ENCODE results near the gene CFAP46. TPM values are rescaled to one million over a fixed set of nuclear protein-coding genes. Genes with fewer than 3 reads are reported as not detected.

Gene CFAP46
- total RNA-seq, 1 donor from 2014 or later = 10.9 TPM

GRCh38 chr10:132834891-132835847, 107.2 kb downstream of the CFAP46 start:
- Mint-ChIP-seq H3K4me1 (ENCODE audit: unreplicated experiment) (peaks cover 3% of the 10 kb centered on the region), H3K27ac (no peak overlapping the region), H3K27me3 (peaks cover 48% of the 10 kb centered on the region), H3K9me3 (no peaks in the 10 kb centered on the region), H3K4me3 (no peak overlapping the region), H3K36me3 (no peaks in the 10 kb centered on the region)
- peak; percentile 53 for DNase-seq (ENCODE audit: extremely low spot score, unreplicated experiment)
- TF ChIP-seq CTCF (conservative IDR thresholded peaks at IDR 0.05) = no peak

DNA sequence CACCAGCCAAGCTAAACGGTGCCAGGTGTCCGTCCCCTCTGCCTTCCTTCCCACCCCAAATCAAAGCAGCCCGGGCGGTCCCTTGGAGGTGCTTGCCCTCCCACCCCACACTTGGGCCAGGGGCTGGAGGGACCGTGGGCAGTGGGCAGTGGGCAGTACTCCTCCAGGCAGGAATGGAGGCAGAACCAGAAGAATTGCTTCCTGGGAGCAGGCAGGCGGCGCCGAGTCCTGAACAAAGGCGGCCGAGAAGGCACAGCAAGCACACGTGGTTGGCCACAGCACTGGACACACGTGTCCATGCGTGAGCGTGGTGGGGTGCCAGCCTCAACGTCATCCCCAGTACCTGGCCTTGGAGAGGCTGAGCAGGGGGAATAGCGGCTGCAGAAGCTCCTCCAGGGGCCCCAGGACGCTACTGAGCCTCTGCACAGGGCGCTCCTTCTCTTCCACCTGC, 108.0 kb downstream of the CFAP46 start:
- Mint-ChIP-seq H3K27ac (no peak overlapping the region), H3K4me3 (no peak overlapping the region), H3K4me1 (ENCODE audit: unreplicated experiment) (peaks cover 3% of the 10 kb centered on the region), H3K9me3 (no peaks in the 10 kb centered on the region), H3K27me3 (peaks cover 48% of the 10 kb centered on the region), H3K36me3 (no peaks in the 10 kb centered on the region)
- DNase-seq (ENCODE audit: extremely low spot score, unreplicated experiment) = no peak
- no peak for TF ChIP-seq CTCF (conservative IDR thresholded peaks at IDR 0.05)

GRCh38 chr10:132833421-132834111, 108.8 kb downstream of the CFAP46 start:
- DNase-seq (ENCODE audit: extremely low spot score, unreplicated experiment) = no peak
- Mint-ChIP-seq H3K27ac (no peak overlapping the region), H3K4me3 (no peak overlapping the region), H3K9me3 (no peaks in the 10 kb centered on the region), H3K36me3 (no peaks in the 10 kb centered on the region), H3K4me1 (ENCODE audit: unreplicated experiment) (peaks cover 3% of the 10 kb centered on the region), H3K27me3 (peaks cover 42% of the 10 kb centered on the region)
- TF ChIP-seq CTCF (conservative IDR thresholded peaks at IDR 0.05) = no peak

DNA sequence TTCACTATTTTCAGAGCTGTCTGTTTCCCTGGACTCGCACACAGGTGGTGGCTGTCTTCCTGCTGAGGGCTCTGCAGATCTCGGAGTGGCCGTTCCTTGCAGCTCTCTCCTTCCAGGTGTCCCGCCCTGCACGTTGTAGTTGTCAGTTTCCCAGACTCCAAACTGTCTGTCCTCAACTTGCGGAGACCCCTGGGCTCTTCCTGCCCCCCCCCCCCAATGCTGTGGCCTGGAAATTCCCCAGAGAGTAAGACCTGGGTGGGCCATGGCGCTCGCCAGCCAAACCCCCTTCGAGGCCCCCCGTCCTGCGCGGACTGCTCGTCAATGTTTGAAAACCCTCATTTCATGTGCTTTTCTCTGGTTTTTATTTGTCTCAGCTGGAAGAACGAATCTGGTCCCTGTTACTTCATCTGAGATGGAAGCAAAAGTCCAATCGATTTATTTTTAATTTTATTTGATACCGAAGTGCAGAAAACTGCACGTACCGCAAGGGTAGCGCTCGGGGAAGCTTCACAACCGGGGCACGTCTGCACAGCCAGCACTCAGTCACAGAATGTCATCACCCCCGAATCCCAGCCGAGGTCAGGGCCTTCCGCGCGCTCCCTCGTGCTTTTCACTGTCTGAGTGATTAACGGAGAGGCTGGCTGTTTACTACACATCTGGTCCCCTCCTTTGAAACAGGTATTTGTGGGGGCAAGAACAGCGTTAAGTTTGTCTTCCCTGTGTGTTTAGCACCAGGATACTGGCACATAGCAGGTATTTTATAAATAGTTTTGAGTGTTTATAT, 110.0 kb downstream of the CFAP46 start:
- Mint-ChIP-seq H3K36me3 (peaks cover 3% of the 10 kb centered on the region), H3K27ac (no peak overlapping the region), H3K9me3 (no peaks in the 10 kb centered on the region), H3K27me3 (peaks cover 50% of the 10 kb centered on the region), H3K4me1 (ENCODE audit: unreplicated experiment) (peaks cover 3% of the 10 kb centered on the region), H3K4me3 (no peak overlapping the region)
- no peak for TF ChIP-seq CTCF (conservative IDR thresholded peaks at IDR 0.05)
- no peak for DNase-seq (ENCODE audit: extremely low spot score, unreplicated experiment)

DNA sequence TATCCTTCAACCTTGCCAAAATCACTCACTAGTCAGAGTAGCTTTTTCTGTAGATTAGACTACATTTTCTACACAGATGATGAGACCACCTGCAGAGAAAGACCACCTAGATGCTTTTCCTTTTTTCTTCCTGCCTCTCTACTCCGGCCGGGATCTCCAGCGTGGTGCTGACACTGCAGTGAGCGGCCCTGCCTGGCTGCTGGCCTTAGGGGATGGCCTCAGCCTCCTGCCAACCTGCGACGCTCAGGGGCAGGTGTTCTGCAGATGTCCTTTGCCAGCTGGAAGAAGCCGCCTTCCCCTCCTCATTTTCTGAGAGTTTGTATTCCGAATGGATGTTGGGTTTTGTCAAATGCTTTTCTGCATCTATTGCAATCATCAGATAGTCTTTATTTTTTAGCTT, 113.0 kb downstream of the CFAP46 start:
- DNase-seq (ENCODE audit: extremely low spot score, unreplicated experiment) = no peak
- Mint-ChIP-seq H3K4me3 (no peak overlapping the region), H3K27me3 (peaks cover 46% of the 10 kb centered on the region), H3K27ac (no peak overlapping the region), H3K36me3 (peaks cover 3% of the 10 kb centered on the region), H3K9me3 (no peaks in the 10 kb centered on the region), H3K4me1 (ENCODE audit: unreplicated experiment) (no peaks in the 10 kb centered on the region)
- no peak for TF ChIP-seq CTCF (conservative IDR thresholded peaks at IDR 0.05)

Measured in type B pancreatic cell (in vitro differentiated cells).